ENCODE data around the gene MPIG6B.

The MPIG6B gene

DNA sequence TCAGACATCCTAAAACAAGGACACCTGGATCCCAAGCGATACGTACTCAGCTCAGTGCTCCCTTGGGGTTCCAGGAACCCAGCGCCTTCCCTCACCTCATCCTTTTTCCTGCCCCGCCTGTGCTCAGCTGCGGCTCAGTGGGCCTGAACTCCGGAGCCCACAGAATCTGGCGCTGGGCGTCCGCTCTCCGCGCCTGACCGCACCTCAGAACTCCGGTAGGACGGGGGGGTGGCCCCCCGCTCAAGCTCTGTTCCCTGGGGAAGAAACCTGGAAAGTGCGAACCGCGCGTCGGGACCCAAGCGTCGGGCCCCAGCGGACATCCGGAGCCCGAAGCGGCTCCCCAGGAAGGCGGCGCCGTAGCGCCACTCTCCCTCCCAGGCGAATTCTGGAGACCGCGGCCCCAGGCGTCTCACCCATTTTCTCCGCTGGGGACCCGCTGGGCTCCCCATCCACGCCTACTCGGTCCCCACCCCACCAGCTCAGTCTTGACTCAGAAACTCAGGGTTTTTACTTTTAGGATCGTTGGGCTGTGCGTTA, 42.0 kb upstream of the MPIG6B start:
- H3K27ac ChIP-seq: no peak overlapping the region
- no peak overlapping the region for H3K4me3 ChIP-seq (ENCODE audit: low read depth, low read length)
- TF ChIP-seq, protein P1, sequence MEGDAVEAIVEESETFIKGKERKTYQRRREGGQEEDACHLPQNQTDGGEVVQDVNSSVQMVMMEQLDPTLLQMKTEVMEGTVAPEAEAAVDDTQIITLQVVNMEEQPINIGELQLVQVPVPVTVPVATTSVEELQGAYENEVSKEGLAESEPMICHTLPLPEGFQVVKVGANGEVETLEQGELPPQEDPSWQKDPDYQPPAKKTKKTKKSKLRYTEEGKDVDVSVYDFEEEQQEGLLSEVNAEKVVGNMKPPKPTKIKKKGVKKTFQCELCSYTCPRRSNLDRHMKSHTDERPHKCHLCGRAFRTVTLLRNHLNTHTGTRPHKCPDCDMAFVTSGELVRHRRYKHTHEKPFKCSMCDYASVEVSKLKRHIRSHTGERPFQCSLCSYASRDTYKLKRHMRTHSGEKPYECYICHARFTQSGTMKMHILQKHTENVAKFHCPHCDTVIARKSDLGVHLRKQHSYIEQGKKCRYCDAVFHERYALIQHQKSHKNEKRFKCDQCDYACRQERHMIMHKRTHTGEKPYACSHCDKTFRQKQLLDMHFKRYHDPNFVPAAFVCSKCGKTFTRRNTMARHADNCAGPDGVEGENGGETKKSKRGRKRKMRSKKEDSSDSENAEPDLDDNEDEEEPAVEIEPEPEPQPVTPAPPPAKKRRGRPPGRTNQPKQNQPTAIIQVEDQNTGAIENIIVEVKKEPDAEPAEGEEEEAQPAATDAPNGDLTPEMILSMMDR (IDR thresholded peaks at IDR 0.05; ENCODE audit: low read depth, low read length): no peak
- H3K9me3 ChIP-seq (ENCODE audit: severe bottlenecking): no peaks in the 10 kb centered on the region
- peaks cover 15% of the 10 kb centered on the region for H3K36me3 ChIP-seq
- H3K27me3 ChIP-seq (ENCODE audit: insufficient read depth, low read depth, severe bottlenecking): no peaks in the 10 kb centered on the region
- no peak for DNase-seq

DNA sequence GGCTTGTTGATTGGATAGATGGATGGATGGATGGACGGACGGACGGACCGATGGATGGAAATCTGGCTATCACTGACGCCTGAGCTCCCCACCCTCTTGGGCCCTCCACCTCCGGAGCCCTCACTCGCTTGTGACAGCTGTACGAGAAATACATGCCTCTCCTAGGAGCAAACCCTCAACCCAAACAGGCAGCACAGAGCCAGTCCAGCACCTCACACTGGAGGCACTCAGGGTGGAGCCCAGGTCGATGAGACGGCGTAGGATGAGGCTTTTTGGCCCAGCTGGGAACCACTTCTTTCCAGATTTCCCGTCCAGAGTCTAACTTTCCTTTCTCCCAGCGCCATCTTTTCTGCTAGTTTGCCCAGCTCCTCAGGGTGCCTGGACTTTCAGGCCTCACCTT, 39.6 kb upstream of the MPIG6B start:
- no peak overlapping the region for H3K4me3 ChIP-seq (ENCODE audit: low read depth, low read length)
- DNase-seq: no peak
- H3K27ac ChIP-seq: no peak overlapping the region
- no peaks in the 10 kb centered on the region for H3K27me3 ChIP-seq (ENCODE audit: insufficient read depth, low read depth, severe bottlenecking)
- no peaks in the 10 kb centered on the region for H3K9me3 ChIP-seq (ENCODE audit: severe bottlenecking)
- peaks cover 39% of the 10 kb centered on the region for H3K36me3 ChIP-seq
- TF ChIP-seq, protein P1 (IDR thresholded peaks at IDR 0.05; ENCODE audit: low read depth, low read length): no peak

DNA sequence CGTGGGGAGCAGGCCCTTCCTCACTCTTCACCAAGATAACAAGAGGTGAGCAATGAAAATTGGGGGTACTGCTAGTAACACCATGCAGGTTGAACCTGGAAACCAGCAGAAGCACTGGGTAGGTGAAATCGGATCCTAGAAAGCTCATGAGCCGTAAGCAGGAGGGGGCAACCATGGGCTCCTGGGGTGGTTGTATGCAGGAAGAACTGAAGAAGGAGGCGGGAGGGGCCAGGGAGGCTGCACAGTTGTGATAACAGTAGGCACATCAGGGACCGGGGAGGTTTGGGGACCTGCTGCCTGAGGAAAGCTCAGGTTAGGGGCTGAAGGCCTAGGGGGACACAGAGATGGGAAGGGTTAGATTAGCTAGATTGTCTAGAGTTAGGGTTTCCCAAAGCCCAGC, 36.7 kb upstream of the MPIG6B start:
- DNase-seq: no peak
- no peaks in the 10 kb centered on the region for H3K27me3 ChIP-seq (ENCODE audit: insufficient read depth, low read depth, severe bottlenecking)
- peaks cover 66% of the 10 kb centered on the region for H3K36me3 ChIP-seq
- H3K9me3 ChIP-seq (ENCODE audit: severe bottlenecking): no peaks in the 10 kb centered on the region
- TF ChIP-seq, protein P1 (IDR thresholded peaks at IDR 0.05; ENCODE audit: low read depth, low read length): no peak
- no peak overlapping the region for H3K27ac ChIP-seq
- no peak overlapping the region for H3K4me3 ChIP-seq (ENCODE audit: low read depth, low read length)

DNA sequence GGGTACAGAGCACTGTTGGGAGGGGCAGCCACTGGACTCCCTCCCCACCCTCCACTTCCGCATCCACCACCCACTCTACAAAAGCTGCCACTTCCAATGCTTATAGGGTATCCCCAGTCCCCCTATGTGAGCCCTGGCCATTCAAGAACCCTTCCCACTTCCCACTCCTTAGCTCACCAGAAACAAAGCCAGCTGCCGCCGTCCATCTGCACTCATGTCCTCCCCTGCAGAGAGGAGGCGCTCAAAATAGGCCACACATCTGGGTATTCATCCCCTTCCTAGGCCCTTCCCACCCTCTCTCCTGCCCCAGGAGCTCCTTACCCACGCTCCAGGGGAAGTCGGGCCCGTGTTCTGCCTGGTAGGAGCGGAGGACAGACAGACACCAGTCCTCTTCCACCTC, 35.9 kb upstream of the MPIG6B start:
- Histone ChIP-seq H3K27me3 (ENCODE audit: insufficient read depth, low read depth, severe bottlenecking) (no peaks in the 10 kb centered on the region), H3K36me3 (peaks cover 69% of the 10 kb centered on the region), H3K27ac (no peak overlapping the region), H3K9me3 (ENCODE audit: severe bottlenecking) (no peaks in the 10 kb centered on the region), H3K4me3 (ENCODE audit: low read depth, low read length) (no peak overlapping the region)
- DNase-seq: no peak
- TF ChIP-seq, protein P1 (IDR thresholded peaks at IDR 0.05; ENCODE audit: low read depth, low read length): no peak

DNA sequence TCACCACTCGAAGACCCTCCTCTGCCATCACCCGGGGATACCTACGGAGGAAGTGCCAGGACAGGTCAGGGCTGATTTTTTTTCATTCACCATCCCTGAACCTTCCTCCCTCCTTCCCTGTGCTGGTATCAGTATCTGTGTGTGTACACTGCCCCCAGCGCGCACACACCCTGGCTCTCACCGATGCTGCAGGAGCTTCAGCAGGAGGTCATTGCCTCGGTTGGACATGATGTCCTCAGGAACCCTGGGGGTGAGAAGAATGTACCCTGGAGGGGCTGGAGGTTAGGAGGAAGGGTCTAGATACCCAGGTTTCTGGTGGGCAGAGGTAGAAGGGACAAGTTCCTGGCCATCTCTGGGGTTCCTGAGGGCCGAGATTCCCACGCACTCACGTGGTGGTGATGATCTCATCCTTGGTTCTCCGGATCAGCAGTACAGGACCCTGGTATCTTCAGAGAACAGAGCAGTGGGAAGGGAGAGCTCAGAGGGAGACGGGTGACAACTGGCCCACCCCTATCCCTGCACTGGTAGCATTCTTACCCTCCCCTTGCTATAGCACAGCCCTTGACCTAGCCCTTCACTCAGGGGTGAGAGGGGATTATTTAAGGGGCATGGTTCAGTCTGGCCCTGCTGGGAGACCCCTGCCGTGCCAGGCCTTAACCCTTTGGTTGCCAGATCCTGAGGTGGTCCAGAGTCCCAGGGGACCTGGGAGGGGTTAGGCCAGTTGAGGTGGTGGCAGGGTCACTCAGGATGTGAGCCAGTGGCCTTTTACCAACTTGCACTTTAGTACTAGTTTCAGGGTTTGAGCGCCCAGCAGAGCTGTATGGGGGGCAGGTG, 35.1 kb upstream of the MPIG6B start:
- no peak overlapping the region for H3K4me3 ChIP-seq (ENCODE audit: low read depth, low read length)
- no peak for DNase-seq
- H3K27ac ChIP-seq: no peak overlapping the region
- TF ChIP-seq, protein P1 (IDR thresholded peaks at IDR 0.05; ENCODE audit: low read depth, low read length): no peak
- no peaks in the 10 kb centered on the region for H3K27me3 ChIP-seq (ENCODE audit: insufficient read depth, low read depth, severe bottlenecking)
- no peaks in the 10 kb centered on the region for H3K9me3 ChIP-seq (ENCODE audit: severe bottlenecking)
- H3K36me3 ChIP-seq: peaks cover 72% of the 10 kb centered on the region
